Activated naive CD8-positive, alpha-beta T cell treated with anti-CD3 and anti-CD28 coated beads, Interleukin-2, amount 50 U/mL, for 24 hours (primary cell): ENCODE measurements around the gene CKAP5.

ENCODE experiments used
- ATAC-seq: fragments of 150-1000 bp; cut with Tn5 transposase; one replicate; pipeline ENCODE4 v1.10.0; 2021
- DNase-seq: peaks from one replicate; pipeline ENCODE4 v3.0.0; 2021
- H3K27ac Mint-ChIP-seq: one replicate; pipeline ENCODE4 v1.8.0; 2021; ENCODE audit warnings: mild to moderate bottlenecking, mixed read lengths
- H3K27me3 Mint-ChIP-seq: one replicate; pipeline ENCODE4 v1.8.0; 2021; ENCODE audit warnings: mixed read lengths
- H3K36me3 Mint-ChIP-seq: one replicate; pipeline ENCODE4 v1.8.0; 2021; ENCODE audit warnings: low read depth, mixed read lengths
- H3K4me1 Mint-ChIP-seq: one replicate; pipeline ENCODE4 v1.8.0; 2021; ENCODE audit warnings: mixed read lengths
- H3K4me3 Mint-ChIP-seq: one replicate; pipeline ENCODE4 v1.8.0; 2021; ENCODE audit warnings: mild to moderate bottlenecking, moderate library complexity, mixed read lengths
- H3K9me3 Mint-ChIP-seq: one replicate; pipeline ENCODE4 v1.8.0; 2021; ENCODE audit warnings: mixed read lengths

Gene CKAP5

GRCh38 chr11:46736146-46736545, 109.9 kb downstream of the CKAP5 start:
- H3K27me3 Mint-ChIP-seq, result no peaks in the 10 kb centered on the region
- no peak for ATAC-seq
- H3K9me3 Mint-ChIP-seq, result no peaks in the 10 kb centered on the region
- no peaks in the 10 kb centered on the region for H3K4me1 Mint-ChIP-seq
- H3K27ac Mint-ChIP-seq, result no peak overlapping the region
- peaks cover 2% of the 10 kb centered on the region for H3K36me3 Mint-ChIP-seq
- DNase-seq, result no peak
- no peak overlapping the region for H3K4me3 Mint-ChIP-seq

- no peak overlapping the region for H3K4me3 Mint-ChIP-seq
- H3K27ac Mint-ChIP-seq, result no peak overlapping the region
- DNase-seq, result no peak
- H3K4me1 Mint-ChIP-seq, result no peaks in the 10 kb centered on the region
- no peaks in the 10 kb centered on the region for H3K36me3 Mint-ChIP-seq
- no peak for ATAC-seq
- no peaks in the 10 kb centered on the region for H3K27me3 Mint-ChIP-seq
- no peaks in the 10 kb centered on the region for H3K9me3 Mint-ChIP-seq
These were observed 112.8 kb downstream of the CKAP5 start for GRCh38 chr11:46733234-46733633.

- DNase-seq, result no peak
- no peaks in the 10 kb centered on the region for H3K9me3 Mint-ChIP-seq
- H3K4me1 Mint-ChIP-seq, result no peaks in the 10 kb centered on the region
- ATAC-seq, result no peak
- H3K27ac Mint-ChIP-seq, result no peak overlapping the region
- H3K36me3 Mint-ChIP-seq, result no peaks in the 10 kb centered on the region
- no peaks in the 10 kb centered on the region for H3K27me3 Mint-ChIP-seq
- H3K4me3 Mint-ChIP-seq, result no peak overlapping the region
These were observed 114.5 kb downstream of the CKAP5 start for GRCh38 chr11:46731545-46731944.

- no peaks in the 10 kb centered on the region for H3K27me3 Mint-ChIP-seq
These were observed 116.7 kb downstream of the CKAP5 start for GRCh38 chr11:46729110-46730027.

GRCh38 chr11:46728659-46729040, 117.4 kb downstream of the CKAP5 start:
- no peak overlapping the region for H3K27ac Mint-ChIP-seq
- H3K36me3 Mint-ChIP-seq, result no peaks in the 10 kb centered on the region
- H3K27me3 Mint-ChIP-seq, result no peaks in the 10 kb centered on the region
- H3K4me1 Mint-ChIP-seq, result no peaks in the 10 kb centered on the region
- ATAC-seq (no peak), DNase-seq (no peak)
- H3K4me3 Mint-ChIP-seq, result no peak overlapping the region
- H3K9me3 Mint-ChIP-seq, result no peaks in the 10 kb centered on the region

More at GRCh38 chr11:46729110-46730027, 116.7 kb downstream of the CKAP5 start:
- Mint-ChIP-seq H3K4me3 (no peak overlapping the region), H3K36me3 (no peaks in the 10 kb centered on the region), H3K4me1 (no peaks in the 10 kb centered on the region), H3K9me3 (no peaks in the 10 kb centered on the region), H3K27ac (no peak overlapping the region)
- DNase-seq (no peak), ATAC-seq (no peak)

GRCh38 chr11:46727952-46728658, 118.0 kb downstream of the CKAP5 start:
- Mint-ChIP-seq H3K27me3 (no peaks in the 10 kb centered on the region), H3K36me3 (no peaks in the 10 kb centered on the region), H3K9me3 (no peaks in the 10 kb centered on the region), H3K27ac (no peak overlapping the region), H3K4me3 (no peak overlapping the region), H3K4me1 (no peaks in the 10 kb centered on the region)
- ATAC-seq (no peak), DNase-seq (no peak)

- Mint-ChIP-seq H3K9me3 (no peaks in the 10 kb centered on the region), H3K27me3 (no peaks in the 10 kb centered on the region), H3K27ac (no peak overlapping the region), H3K36me3 (no peaks in the 10 kb centered on the region), H3K4me3 (no peak overlapping the region), H3K4me1 (no peaks in the 10 kb centered on the region)
- DNase-seq (no peak), ATAC-seq (no peak)
These were observed 119.7 kb downstream of the CKAP5 start for GRCh38 chr11:46726206-46726862.

GRCh38 chr11:46725338-46726205, 120.5 kb downstream of the CKAP5 start:
- H3K4me1 Mint-ChIP-seq, result no peaks in the 10 kb centered on the region
- ATAC-seq (no peak), DNase-seq (no peak)
- H3K27ac Mint-ChIP-seq, result no peak overlapping the region
- no peaks in the 10 kb centered on the region for H3K27me3 Mint-ChIP-seq
- no peaks in the 10 kb centered on the region for H3K36me3 Mint-ChIP-seq
- H3K9me3 Mint-ChIP-seq, result no peaks in the 10 kb centered on the region
- no peak overlapping the region for H3K4me3 Mint-ChIP-seq

- no peaks in the 10 kb centered on the region for H3K36me3 Mint-ChIP-seq
- H3K27ac Mint-ChIP-seq, result no peak overlapping the region
- H3K9me3 Mint-ChIP-seq, result no peaks in the 10 kb centered on the region
- H3K4me1 Mint-ChIP-seq, result no peaks in the 10 kb centered on the region
- no peaks in the 10 kb centered on the region for H3K27me3 Mint-ChIP-seq
- DNase-seq (no peak), ATAC-seq (no peak)
- no peak overlapping the region for H3K4me3 Mint-ChIP-seq
These were observed 122.0 kb downstream of the CKAP5 start for GRCh38 chr11:46724088-46724487.

GRCh38 chr11:46723359-46723680, 122.8 kb downstream of the CKAP5 start:
- Mint-ChIP-seq H3K4me1 (peaks cover 2% of the 10 kb centered on the region), H3K4me3 (no peak overlapping the region), H3K27ac (no peak overlapping the region), H3K36me3 (no peaks in the 10 kb centered on the region), H3K9me3 (no peaks in the 10 kb centered on the region), H3K27me3 (no peaks in the 10 kb centered on the region)
- no peak for ATAC-seq
- no peak for DNase-seq

GRCh38 chr11:46722566-46723358, 123.3 kb downstream of the CKAP5 start:
- ATAC-seq, result no peak
- no peaks in the 10 kb centered on the region for H3K9me3 Mint-ChIP-seq
- H3K4me3 Mint-ChIP-seq, result no peak overlapping the region
- H3K27ac Mint-ChIP-seq, result no peak overlapping the region
- H3K4me1 Mint-ChIP-seq, result peaks cover 2% of the 10 kb centered on the region
- DNase-seq, result no peak
- H3K27me3 Mint-ChIP-seq, result no peaks in the 10 kb centered on the region
- no peaks in the 10 kb centered on the region for H3K36me3 Mint-ChIP-seq

- Mint-ChIP-seq H3K4me3 (no peak overlapping the region), H3K4me1 (peaks cover 2% of the 10 kb centered on the region), H3K27me3 (no peaks in the 10 kb centered on the region), H3K36me3 (no peaks in the 10 kb centered on the region), H3K9me3 (no peaks in the 10 kb centered on the region), H3K27ac (no peak overlapping the region)
- ATAC-seq (no peak), DNase-seq (no peak)
These were observed 124.8 kb downstream of the CKAP5 start for GRCh38 chr11:46721286-46721685.

GRCh38 chr11:46719543-46720218, 126.4 kb downstream of the CKAP5 start:
- no peaks in the 10 kb centered on the region for H3K36me3 Mint-ChIP-seq
- DNase-seq, result no peak
- H3K4me1 Mint-ChIP-seq, result peaks cover 5% of the 10 kb centered on the region
- H3K4me3 Mint-ChIP-seq, result no peak overlapping the region
- no peaks in the 10 kb centered on the region for H3K27me3 Mint-ChIP-seq
- no peak for ATAC-seq
- H3K9me3 Mint-ChIP-seq, result no peaks in the 10 kb centered on the region
- H3K27ac Mint-ChIP-seq, result no peak overlapping the region
